Parathyroid adenoma (tissue), 2 donors: ENCODE results near the gene GALNT18.

Experiments used
- H2AFZ ChIP-seq: fragments of 300-600 bp; sonication (generic); one replicate; pipeline ENCODE4 v1.7.0; 2017; ENCODE audit warnings: antibody characterized with exemption, mild to moderate bottlenecking
- H3K27ac ChIP-seq: fragments of 300-600 bp; sonication (generic); one replicate; pipeline ENCODE4 v1.7.0; 2017
- H3K27me3 ChIP-seq: fragments of 300-600 bp; sonication (generic); one replicate; pipeline ENCODE4 v1.7.0; 2017; ENCODE audit warnings: low read length; ENCODE audit not compliant: control insufficient read depth, insufficient read depth
- H3K36me3 ChIP-seq: fragments of 300-600 bp; sonication (generic); one replicate; pipeline ENCODE4 v1.7.0; 2017; ENCODE audit warnings: low read length; ENCODE audit not compliant: control insufficient read depth, insufficient read depth
- H3K4me1 ChIP-seq: fragments of 300-600 bp; sonication (generic); one replicate; pipeline ENCODE4 v1.7.0; 2017; ENCODE audit warnings: control low read depth
- H3K4me2 ChIP-seq: fragments of 300-600 bp; sonication (generic); one replicate; pipeline ENCODE4 v1.7.0; 2017; ENCODE audit warnings: low read length
- H3K4me3 ChIP-seq: fragments of 300-600 bp; sonication (generic); one replicate; pipeline ENCODE4 v1.7.0; 2017; ENCODE audit warnings: low read depth, low read length
- H3K79me2 ChIP-seq: fragments of 300-600 bp; sonication (generic); one replicate; pipeline ENCODE4 v1.7.0; 2017; ENCODE audit warnings: control low read depth
- H3K9ac ChIP-seq: fragments of 300-600 bp; sonication (generic); one replicate; pipeline ENCODE4 v1.7.0; 2017; ENCODE audit warnings: mild to moderate bottlenecking
- H3K9me3 ChIP-seq: fragments of 300-600 bp; sonication (generic); one replicate; pipeline ENCODE4 v1.7.0; 2017; ENCODE audit warnings: low read length; ENCODE audit not compliant: control insufficient read depth
- CTCF ChIP-seq: fragments of 300-600 bp; sonication (generic); IDR thresholded peaks from one replicate; pipeline ENCODE4 v1.7.0; 2017; ENCODE audit warnings: antibody characterized with exemption, mild to moderate bottlenecking
- donor health status: primary hyperparathyroidism.

GALNT18 gene

GRCh38 chr11:11378184-11378940, 243.4 kb downstream of the GALNT18 start:
- H3K9ac ChIP-seq: no peak overlapping the region
- H2AFZ ChIP-seq: no peak overlapping the region
- H3K27ac ChIP-seq: no peak overlapping the region
- no peaks in the 10 kb centered on the region for H3K4me1 ChIP-seq
- no peaks in the 10 kb centered on the region for H3K9me3 ChIP-seq
- H3K27me3 ChIP-seq: no peaks in the 10 kb centered on the region
- TF ChIP-seq CTCF: no peak
- no peaks in the 10 kb centered on the region for H3K79me2 ChIP-seq
- H3K36me3 ChIP-seq: no peaks in the 10 kb centered on the region
- H3K4me2 ChIP-seq: no peak overlapping the region
- no peak overlapping the region for H3K4me3 ChIP-seq

GRCh38 chr11:11374358-11375148, 247.3 kb downstream of the GALNT18 start:
- Histone ChIP-seq H2AFZ (no peak overlapping the region), H3K79me2 (no peaks in the 10 kb centered on the region), H3K9ac (no peak overlapping the region), H3K27me3 (no peaks in the 10 kb centered on the region), H3K9me3 (no peaks in the 10 kb centered on the region), H3K27ac (no peak overlapping the region), H3K4me1 (no peaks in the 10 kb centered on the region), H3K36me3 (no peaks in the 10 kb centered on the region), H3K4me3 (no peak overlapping the region), H3K4me2 (no peak overlapping the region)
- no peak for TF ChIP-seq CTCF

GRCh38 chr11:11373934-11374333, 247.9 kb downstream of the GALNT18 start:
- Histone ChIP-seq H3K4me3 (no peak overlapping the region), H3K36me3 (no peaks in the 10 kb centered on the region), H3K27me3 (no peaks in the 10 kb centered on the region), H3K4me2 (no peak overlapping the region), H3K27ac (no peak overlapping the region), H3K79me2 (no peaks in the 10 kb centered on the region), H3K9ac (no peak overlapping the region), H3K4me1 (no peaks in the 10 kb centered on the region), H2AFZ (no peak overlapping the region), H3K9me3 (no peaks in the 10 kb centered on the region)
- no peak for TF ChIP-seq CTCF

GRCh38 chr11:11372461-11372860, 249.3 kb downstream of the GALNT18 start:
- Histone ChIP-seq H3K9me3 (no peaks in the 10 kb centered on the region), H3K36me3 (no peaks in the 10 kb centered on the region), H3K4me2 (no peak overlapping the region), H3K27me3 (no peaks in the 10 kb centered on the region), H3K4me1 (no peaks in the 10 kb centered on the region), H2AFZ (no peak overlapping the region), H3K27ac (no peak overlapping the region), H3K9ac (no peak overlapping the region), H3K4me3 (no peak overlapping the region), H3K79me2 (no peaks in the 10 kb centered on the region)
- TF ChIP-seq CTCF: no peak
